GM18498 (cell line): ENCODE measurements around the gene KLHL29.

Source experiments
- ATAC-seq: cut with Tn5 transposase; IDR thresholded peaks from one replicate; pipeline ENCODE4 v1.9.1; 2021; ENCODE audit warnings: mild to moderate bottlenecking, moderate library complexity; ENCODE audit not compliant: unreplicated experiment

KLHL29 gene

DNA sequence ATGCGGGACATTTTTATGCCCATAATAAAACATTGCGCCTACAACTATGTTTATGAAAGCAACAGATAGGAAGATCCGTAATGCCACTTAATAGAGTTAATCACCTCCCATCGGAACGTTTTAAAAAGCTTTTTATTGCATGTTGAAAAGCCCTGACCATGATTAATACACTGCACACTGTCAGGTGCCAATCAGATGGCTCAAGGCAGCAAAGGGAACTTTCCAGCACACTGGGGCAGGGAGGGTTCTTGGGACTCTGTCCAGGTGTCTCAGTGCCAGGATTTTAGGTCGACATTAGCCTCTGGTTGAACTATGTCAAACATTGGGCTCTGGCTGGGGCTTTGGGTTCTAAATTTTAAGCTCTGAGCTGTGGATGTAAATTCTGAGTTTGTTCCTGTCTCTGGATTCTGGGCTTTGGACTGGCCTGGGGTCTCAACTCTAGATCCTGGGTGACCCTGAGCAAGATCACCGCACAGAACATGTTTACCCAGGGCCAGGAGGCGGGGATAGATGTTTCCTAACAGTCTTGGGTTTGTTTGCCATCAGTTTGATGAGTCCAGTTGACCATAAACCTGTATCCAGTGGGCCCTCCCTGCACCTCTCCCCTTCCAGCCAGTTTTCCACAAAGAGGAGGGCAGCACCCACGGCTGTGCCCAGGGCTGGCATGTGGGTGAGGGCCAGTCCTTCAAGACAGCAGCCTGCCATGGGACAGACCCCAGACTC, 279.2 kb downstream of the KLHL29 start:
- no peak for ATAC-seq

DNA sequence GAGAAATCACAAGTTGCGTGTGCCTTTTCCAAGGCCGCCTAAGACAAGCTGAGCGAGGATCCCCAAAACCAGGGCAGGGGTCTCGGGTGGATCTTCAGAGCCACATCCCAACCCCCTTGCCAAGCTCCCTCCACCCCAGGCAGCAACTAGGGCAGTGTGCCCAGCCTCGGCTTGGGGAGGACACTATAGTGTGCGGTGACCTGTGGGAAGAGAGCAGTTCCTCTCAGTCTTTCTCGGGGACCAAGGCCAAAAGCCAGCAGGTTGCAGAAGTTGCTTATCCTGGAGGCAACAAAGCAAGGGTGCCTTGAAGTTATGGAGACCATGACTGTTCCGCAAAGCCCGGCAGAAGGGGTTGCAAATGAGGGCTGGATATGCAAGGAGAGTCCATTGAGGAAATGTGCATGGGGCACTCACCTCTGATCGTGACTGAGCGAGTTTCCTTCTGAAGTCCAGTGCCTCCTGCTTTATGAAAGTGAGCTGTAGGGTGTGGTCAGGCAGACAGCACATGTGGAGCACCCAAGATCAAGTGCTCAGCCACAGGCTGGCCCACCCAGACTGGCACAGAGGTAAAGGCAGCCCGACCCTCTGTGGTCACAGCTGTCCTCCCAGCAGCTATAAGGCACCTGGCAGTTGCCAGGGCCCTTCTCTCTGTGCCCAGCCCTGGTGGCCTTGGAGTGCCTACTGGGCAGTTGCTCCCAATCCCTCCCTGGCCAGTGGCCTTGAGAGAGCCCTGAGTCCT, 281.4 kb downstream of the KLHL29 start:
- ATAC-seq, result no peak

DNA sequence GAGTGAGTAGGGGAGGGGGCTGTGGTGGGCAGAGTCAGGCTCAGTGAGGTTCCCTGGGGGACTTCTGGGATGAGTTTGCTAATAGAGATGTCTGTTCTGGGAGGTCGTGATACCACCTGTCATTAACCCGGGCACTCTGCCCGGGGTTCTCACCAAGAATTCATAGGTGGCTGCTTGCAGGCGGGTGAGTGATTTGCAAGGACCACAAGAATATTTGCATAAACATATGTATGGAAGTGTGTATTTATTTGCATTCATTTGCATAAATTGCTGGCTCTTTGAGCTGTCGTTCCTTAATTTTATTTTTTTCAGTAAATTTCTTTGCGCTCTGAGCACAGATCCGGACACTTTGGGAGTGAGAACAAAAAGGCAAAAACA, 282.0 kb downstream of the KLHL29 start:
- no peak for ATAC-seq

DNA sequence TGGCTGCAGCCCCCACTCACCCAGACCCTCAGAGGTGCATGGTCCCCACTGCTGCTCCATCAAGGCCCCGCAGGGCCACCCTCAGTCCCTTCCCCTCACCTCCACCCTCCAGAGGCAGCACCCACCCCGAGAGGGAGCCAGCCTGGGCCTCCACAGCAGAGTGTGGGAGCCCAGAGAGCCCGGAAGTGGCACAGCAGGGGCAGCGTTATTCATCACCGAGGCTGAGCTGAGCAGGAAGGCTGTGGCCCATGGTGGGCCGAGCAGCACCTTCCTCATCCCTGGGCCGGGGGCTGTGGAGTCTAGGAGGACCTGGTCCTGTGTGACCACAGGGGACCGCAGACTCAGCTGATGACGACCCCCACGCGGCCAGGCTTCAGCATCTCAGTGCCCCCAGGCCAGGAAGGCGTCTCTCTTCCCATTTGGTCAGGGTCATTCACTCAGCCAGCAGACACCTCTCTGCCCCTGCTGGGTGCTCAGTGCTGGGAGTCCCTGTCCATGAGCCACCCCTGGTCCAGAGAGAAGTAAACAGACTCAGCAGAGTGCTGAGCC, 283.9 kb downstream of the KLHL29 start:
- no peak for ATAC-seq

DNA sequence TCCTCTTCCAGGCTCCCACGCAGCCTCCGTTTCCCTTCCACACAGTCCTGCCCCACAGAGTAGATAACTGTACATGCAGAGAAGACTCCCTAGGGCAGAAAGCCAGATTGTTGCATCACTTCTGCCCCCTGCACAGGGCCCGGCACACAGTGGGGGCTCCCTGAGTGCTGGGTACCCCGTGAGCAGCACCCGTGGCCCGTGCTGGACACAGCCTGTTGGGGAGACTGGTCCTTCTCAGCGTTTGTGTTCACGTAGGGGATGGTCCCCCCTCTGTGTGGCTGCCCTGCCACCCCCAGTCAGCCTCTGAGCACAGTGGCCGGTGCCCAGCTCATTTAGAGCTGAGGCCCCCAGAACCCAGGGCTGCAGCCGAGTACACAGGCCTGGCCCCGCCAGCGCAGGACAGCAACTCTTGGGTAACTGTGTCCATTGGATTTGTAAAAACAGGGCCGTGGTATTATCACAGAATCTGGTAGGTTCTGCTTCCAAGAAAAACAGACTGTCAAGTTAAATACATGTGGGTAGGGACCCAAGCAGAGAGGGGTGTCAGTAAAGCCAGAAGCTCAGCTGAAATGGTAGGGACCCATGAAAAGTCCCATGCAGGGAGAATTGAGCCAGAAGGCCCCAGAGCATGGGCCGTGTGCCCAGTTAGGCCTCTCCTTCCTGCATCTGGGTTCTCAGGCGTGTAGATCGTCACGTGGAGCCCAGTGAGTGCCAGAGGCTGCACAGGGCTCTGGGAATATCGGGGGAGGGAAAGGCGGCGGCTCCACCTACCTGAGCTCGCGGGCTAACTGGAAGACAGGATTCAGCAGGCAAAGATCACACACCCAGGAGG, 284.6 kb downstream of the KLHL29 start:
- no peak for ATAC-seq

DNA sequence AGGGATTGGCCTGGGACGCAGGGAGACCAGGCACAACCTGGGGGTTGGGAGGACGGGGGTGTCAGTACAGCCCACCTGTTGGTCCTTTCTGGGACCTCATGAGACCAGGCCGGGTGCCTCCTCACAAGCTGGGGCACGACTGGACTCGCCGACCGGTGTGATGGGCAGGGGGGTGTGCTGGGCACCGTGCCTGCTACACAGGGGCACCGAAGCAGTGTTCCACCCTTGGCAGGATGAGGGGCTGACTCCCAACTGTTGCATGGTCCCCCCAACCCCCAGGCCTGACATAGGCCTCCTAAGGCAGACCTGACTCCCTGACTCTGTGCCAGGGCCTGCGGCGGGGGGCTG, 285.2 kb downstream of the KLHL29 start:
- no peak for ATAC-seq

DNA sequence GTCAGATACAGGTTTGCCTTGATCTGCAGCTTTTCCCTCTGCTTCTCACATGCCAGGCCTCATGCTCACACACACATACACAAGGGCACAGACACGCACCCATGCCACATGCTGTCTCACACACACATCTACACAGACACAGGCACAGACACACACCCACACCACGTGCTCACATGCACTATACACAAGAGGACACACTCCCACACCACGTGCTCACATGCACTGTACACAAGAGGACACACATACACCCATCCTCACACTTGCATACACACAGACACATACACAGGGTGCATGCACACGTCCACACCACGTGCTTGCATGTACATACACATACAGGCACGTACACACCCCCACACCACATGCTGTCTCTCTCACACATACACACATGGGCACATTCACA, 288.1 kb downstream of the KLHL29 start:
- ATAC-seq, result no peak

DNA sequence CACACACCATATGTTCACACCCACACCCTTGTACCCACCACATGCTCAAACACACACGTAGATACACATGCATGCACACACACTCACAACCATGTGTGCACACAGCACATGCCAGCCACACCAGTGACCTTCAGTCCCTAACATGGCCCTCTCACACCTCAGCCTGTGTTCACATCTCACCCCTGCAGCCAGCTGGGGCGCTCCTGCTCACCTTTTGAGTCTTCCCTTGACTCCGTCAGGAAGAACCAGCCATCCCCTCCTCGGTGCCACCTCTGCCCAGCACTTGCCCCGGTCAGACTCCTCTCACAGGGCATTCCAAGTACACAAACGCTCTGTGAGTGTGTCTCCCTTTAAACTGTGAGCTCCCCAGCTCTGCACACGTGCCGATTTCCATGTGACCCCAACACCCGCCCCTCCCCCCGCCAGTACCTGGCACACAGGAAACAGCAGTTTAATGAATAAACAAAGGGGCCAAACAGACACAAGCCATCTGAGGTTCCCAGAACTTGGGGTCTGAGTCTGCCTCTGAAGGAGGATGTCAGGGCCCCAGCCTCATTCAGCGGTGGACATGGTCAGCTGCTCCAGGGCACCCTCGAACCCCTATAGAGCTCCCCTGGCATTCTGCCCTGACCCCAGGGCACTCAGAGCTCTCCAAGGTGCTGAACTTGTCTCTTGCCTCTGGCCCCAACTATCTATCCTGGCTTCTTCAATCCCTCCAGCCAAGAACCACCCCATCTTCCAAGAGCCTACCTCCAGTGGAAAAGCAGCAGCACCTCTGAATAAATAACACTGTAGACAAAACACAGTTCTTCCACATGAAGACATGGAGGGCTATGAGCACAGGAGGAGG, 289.1 kb downstream of the KLHL29 start:
- no peak for ATAC-seq

DNA sequence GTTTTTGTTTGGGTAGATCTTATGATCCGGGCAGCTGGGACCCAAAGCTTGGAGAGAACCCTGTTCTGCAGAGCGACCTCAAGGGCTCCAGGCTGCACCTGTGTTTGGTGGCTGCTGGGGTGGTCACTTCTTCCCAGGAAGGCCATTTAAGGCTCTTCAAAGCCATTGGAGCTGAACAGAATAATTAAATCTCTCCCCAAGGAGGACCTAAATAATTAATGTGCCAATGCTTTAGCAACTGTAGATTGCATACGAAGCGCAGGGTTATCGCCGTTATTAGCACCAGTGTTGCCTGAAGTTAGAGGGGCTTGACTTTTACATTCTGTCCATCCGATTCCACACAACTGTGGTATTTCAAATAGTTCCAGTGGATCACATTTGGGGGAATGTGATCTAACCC, 290.5 kb downstream of the KLHL29 start:
- ATAC-seq, result no peak

DNA sequence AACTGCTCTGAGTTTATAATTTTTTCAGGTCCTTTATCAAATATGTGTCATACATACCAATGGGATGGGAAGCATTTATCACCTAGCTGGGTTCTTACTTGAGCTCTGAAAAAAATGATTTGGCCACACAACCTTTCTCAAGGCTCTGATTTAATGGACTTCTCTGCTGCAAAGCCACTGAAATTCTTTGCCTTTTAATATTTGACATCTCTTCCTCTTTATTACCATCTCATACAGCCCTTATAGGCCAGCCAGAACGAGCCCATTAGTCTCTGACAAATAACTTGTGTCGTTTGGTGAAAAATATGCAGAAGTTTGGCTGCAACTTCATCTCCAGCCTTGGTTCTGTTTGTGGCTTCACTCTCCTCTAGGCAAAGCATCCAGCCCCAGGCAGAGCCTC, 292.9 kb downstream of the KLHL29 start:
- no peak for ATAC-seq

DNA sequence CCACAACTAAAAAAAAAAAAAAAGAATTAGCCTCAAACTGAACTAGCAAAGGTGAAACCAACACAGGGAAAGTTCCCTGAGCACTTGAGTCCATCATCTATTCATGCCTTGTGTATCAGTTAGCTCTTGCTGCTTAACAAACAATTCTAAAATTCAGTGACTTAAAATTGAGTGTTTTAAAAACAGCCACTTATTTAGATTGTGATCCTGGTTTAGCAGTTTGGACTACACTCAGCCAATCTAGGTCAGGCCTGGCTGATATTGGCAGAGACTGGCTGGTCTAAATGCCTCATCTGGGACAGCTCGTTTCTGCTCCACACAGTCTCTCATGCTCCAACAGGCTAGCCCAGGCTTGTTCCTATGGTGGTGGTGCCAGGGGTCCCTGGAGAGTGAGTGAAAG, 294.1 kb downstream of the KLHL29 start:
- ATAC-seq, result no peak

DNA sequence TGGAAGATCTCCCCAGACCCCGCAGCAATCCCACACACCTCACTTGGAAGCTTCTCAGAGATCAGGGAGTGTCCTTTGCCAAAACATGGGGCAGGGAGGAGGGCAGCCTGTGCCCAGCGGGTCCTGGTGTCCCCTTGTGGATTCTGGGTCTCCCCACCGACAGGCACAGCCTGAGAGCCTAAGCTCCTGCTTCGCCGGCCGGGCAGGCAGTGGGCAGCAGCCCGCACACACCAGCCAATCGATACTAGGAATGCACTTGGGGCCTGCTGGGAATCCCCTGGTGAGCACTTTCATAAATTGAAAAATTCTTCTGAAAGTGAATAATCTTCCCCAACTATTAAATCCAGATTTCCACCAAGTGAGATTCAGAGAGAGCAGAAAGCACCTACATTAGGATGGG, 296.0 kb downstream of the KLHL29 start:
- no peak for ATAC-seq

DNA sequence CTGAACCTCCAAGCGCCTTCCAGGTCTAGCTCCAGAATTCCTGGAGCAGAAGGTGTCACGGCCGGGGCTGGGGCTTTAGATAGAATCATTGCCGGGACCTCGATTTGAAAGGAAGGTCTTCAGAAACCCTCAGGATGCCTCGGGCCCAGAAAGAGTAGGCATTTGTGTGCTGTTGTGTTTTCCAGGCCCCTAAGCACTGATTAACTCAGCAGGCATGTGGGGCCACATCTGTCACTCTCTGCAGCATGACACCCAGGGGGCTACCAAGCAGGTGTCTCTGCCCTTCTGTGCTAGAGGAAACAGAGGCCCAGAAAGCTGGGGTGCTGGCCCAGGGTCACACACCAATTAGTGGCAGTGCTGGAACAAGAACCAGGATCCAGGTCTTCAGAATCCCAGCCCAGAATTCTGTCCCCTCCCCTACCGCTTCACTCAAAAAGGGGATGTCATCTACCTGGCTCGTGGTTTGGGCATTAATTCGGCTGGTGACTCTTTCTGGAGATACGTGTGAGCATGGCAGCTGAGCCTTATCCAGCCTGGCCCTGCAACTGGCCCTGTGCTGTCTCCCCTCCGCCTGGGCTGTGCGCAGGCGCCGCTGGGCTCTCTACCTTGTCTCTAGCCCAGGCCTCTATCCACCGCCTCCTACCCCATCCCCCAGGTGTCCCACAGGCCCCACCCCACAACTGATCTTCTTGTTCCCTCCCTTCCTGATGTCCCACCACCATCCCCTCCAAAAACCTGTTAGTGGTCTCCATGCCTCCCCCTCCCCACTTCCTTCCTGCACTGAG, 296.6 kb downstream of the KLHL29 start:
- no peak for ATAC-seq

DNA sequence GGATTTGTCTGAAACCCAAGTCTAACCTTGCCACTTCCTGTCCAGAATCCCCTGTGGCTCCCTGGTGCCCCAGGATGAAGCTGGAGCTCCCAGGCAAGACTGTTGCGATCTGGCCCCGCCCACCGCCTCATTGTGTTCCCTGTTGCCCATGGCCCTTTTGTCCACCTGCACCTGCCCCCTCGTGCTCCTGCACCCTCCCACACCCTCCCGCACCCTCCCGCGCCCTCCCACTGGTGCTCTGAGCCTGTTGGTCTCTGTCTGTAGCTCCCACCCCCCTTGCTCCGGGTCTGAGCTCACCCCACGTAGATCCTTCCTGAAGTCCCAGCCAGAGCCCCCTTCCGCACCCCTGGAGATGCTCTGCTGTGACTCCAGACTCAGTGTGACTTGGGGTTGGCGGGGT, 297.5 kb downstream of the KLHL29 start:
- ATAC-seq, result no peak

DNA sequence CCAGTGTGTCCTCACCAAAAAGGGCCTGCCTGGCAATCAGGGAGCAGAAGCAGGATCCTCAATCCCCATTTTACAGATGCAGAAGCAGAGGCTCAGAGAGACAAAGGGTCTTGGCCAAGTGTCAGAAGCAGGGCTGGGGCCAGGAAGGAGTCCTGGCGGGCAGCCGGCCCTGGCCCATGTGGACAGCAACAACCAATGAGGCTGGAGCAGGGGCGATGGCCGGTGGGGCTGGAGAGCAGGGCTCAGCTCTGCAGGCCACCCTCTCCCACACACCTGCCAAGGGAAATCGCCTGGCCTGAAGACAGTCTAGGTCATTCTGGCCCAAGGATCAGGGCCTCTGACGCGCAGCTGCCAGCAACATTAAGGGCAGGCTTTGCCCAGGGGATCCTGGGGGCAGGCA, 298.0 kb downstream of the KLHL29 start:
- no peak for ATAC-seq

DNA sequence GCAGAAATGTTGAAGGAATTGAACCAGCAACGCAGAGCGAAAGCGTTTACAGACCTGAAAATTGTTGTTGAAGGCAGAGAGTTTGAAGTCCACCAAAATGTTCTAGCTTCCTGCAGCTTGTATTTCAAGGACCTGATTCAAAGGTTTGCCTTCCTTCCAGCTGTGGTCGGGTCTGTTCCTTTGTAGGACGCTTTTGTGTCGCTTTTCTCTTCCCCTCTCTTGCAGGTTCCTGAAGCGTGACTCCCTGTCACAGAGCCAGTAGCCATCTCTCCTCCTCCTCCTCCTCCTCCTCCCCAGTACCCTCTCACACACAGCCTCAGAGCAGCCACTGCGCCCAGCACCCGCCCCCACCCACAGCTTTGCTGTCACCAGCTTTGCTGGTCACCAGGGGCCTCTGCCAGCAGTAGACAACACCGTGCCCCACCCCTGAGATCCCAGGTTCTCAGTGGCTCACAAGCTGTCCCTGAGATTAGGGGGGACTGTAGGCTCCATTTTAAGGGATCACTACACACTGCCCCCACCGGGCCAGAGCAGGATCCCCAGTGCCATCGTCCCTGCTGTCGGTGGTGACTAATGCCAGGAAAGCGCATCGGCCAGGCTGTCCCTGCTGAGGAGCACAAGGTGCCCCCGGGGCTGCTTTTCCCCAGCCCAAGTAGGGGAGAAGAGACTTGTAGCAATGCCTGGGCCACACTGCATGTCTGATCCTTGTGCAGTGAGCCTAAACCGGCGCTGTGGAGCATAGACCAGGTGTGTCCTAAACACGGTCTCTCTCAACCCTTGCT, 299.6 kb downstream of the KLHL29 start:
- ATAC-seq, result no peak

DNA sequence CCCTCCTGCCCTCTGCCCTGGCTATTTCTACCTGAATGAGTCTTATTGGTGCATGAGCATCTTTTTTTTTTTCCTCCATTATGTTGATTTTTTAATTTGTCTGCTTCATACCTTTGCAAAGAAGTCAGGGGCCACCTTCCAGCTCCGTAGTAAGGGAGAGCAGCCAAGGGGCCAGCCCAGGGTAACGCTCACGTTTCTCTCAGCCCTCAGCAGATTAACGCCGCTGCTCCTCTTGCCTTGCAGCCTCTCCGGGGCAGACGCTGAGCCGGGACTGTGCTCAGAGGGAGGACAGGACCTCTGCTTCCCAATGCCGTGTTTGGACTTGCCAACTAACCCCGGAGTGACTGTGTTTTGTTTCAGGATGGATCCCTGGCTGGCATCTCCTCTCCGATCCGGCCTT, 300.2 kb downstream of the KLHL29 start:
- ATAC-seq, result no peak

DNA sequence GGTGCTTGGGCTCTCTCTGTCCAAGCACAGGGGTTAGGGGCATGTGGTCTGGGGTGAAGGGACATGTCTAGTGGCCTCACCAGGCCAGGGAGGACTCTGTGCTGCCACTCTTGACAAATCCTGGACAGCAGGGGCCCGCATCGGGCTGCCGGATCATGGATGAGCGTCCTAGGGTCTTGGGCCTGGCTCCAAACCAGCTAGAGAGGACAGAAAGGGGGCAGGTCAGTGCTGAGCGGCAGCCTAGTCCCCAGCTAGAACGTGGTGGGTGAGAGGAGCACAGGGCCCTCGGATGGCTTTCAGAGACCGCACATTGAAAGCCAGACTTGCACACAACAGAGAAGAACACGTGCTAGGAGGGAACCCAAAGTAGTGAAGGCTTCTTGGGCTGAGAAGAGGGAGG, 300.7 kb downstream of the KLHL29 start:
- ATAC-seq, result no peak

DNA sequence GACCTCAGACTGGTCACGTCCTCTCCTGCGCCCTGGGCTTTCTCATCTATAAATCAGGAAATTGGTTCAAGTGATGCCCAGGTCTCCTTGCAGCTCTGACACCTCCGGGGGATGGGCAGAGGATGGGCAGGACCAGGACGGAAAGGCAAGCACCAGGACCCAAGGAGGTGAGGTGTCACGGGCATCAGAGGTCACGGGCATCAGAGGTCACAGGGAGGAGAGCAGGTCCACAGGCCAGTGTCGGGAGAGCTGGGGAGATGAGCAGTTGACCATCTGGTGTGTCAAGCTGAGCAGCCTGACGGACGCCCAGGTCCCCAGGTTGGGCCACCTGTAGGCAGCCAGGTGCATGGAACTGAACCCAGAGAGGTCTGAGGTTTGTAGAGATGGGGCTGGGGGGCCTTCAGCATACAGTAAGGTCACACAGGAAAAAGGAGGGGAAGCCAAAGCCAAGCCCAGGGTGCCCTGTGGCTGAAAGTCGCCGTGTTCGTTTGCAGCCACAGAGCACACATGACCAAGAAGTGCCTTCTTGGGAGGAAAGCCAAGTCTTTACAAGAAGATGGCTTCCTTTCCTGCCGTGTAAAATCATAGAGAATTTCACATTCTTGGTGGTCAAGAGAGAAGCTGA, 301.5 kb downstream of the KLHL29 start:
- no peak for ATAC-seq
